SK-N-SH (cell line): ENCODE results near the gene CD81. TPM values are rescaled to one million over a fixed set of nuclear protein-coding genes. Genes with fewer than 3 reads are reported as not detected.

Source experiments
- CTCF ChIA-PET: fragments of 300-600, 350-600 bp; formaldehyde crosslinking; extraction: SDS; loops from one replicate; lab custom pipeline; 2021; lab: Yijun Ruan, JAX
- POLR2A ChIA-PET: fragments of 350-600 bp; sonication (Branson Sonifier 250); formaldehyde crosslinking; extraction: SDS; loops from one replicate; lab custom pipeline; 2020; ENCODE audit warnings: antibody characterized with exemption, inconsistent platforms; lab: Yijun Ruan, JAX
- DNase-seq: peaks from one replicate; pipeline ENCODE4 v3.0.0; 2012
- H2AFZ ChIP-seq: fragments of 200-600 bp; sonication (generic); 2 replicates; pipeline ENCODE4 v1.8.1; 2016; ENCODE audit warnings: antibody characterized with exemption, mild to moderate bottlenecking, low read depth
- H3F3A ChIP-seq: fragments of 200-600 bp; sonication (generic); replicated peaks from 2 replicates; pipeline ENCODE3; 2016; ENCODE audit warnings: antibody characterized with exemption, mild to moderate bottlenecking; ENCODE audit not compliant: insufficient read depth
- H3K27ac ChIP-seq, 2 experiments: fragments of 200-500 bp in 1 of 2; fragments of 200-600 bp in 1 of 2; sonication (Bioruptor generic) in 1 of 2; sonication (generic), shearing (Covaris generic) in 1 of 2; 2 replicates each; pipeline versions ENCODE4 v1.5.1 to v1.6.1; 2014 to 2016; ENCODE audit warnings: low read depth in 2 of 2, inconsistent platforms in 1 of 2, low read length in 1 of 2, mild to moderate bottlenecking in 1 of 2, mixed read lengths in 1 of 2
- H3K27me3 ChIP-seq: fragments of 200-600 bp; sonication (generic), shearing (Covaris generic); 2 replicates; pipeline ENCODE4 v1.6.1; 2016; ENCODE audit warnings: mixed run types; ENCODE audit not compliant: insufficient read depth
- H3K36me3 ChIP-seq, 2 experiments: fragments of 200-500 bp in 1 of 2; fragments of 200-600 bp in 1 of 2; sonication (Bioruptor generic) in 1 of 2; sonication (generic) in 1 of 2; replicated peaks in 1 of 2; 2 replicates each; pipeline versions ENCODE3 to v1.5.1; 2014 to 2016; ENCODE audit warnings: low read length in 1 of 2, mild to moderate bottlenecking in 1 of 2; ENCODE audit not compliant: insufficient read depth in 2 of 2, control insufficient read depth in 1 of 2
- H3K4me1 ChIP-seq, 2 experiments: fragments of 200-500 bp in 1 of 2; fragments of 200-600 bp in 1 of 2; sonication (Bioruptor generic) in 1 of 2; sonication (generic), shearing (Covaris generic) in 1 of 2; 2 replicates each; pipeline versions ENCODE4 v1.5.1 to v1.6.1; 2014 to 2016; ENCODE audit warnings: low read depth in 1 of 2, low read length in 1 of 2, mixed run types in 1 of 2; ENCODE audit not compliant: insufficient read depth in 2 of 2, control insufficient read depth in 1 of 2
- H3K4me2 ChIP-seq: fragments of 200-600 bp; sonication (generic), shearing (Covaris generic); 2 replicates; pipeline ENCODE4 v1.6.1; 2017; ENCODE audit warnings: mixed run types
- H3K4me3 ChIP-seq, 2 experiments: fragments of 200-500 bp in 1 of 2; fragments of 200-600 bp in 1 of 2; sonication (Bioruptor generic) in 1 of 2; sonication (generic), shearing (Covaris generic) in 1 of 2; 2 replicates each; pipeline versions ENCODE4 v1.5.1 to v1.8.1; 2014 to 2016; ENCODE audit warnings: low read depth in 2 of 2, inconsistent platforms in 1 of 2, low read length in 1 of 2, mild to moderate bottlenecking in 1 of 2, mixed read lengths in 1 of 2, moderate library complexity in 1 of 2
- H3K79me2 ChIP-seq: fragments of 200-600 bp; sonication (generic); 2 replicates; pipeline ENCODE4 v1.8.1; 2017; ENCODE audit warnings: mild to moderate bottlenecking; ENCODE audit not compliant: insufficient read depth
- H3K9ac ChIP-seq: fragments of 200-600 bp; sonication (generic); 2 replicates; pipeline ENCODE4 v1.6.1; 2017; ENCODE audit warnings: mixed run types
- H3K9me2 ChIP-seq: fragments of 200-600 bp; sonication (generic); 2 replicates; pipeline ENCODE4 v1.6.1; 2017; ENCODE audit warnings: mixed run types
- H3K9me3 ChIP-seq: fragments of 200-600 bp; sonication (generic); 2 replicates; pipeline ENCODE4 v1.6.1; 2017; ENCODE audit warnings: mixed run types, mild to moderate bottlenecking, moderate library complexity
- H4K20me1 ChIP-seq: fragments of 200-600 bp; sonication (generic); 2 replicates; pipeline ENCODE4 v1.6.1; 2017; ENCODE audit warnings: mild to moderate bottlenecking, mixed run types; ENCODE audit not compliant: insufficient read depth
- ELF1 ChIP-seq: IDR thresholded peaks from 2 replicates; pipeline ENCODE4 v1.4.0; 2012
- FOXJ3 ChIP-seq: sonication (generic); formaldehyde crosslinking; IDR thresholded peaks from 2 replicates; pipeline ENCODE4 v1.5.1; 2020; ENCODE audit warnings: mild to moderate bottlenecking, missing genetic modification reagents
- MAX ChIP-seq: IDR thresholded peaks from 2 replicates; pipeline ENCODE4 v1.4.0; 2012; ENCODE audit warnings: low read depth
- POLR2AphosphoS5 ChIP-seq: IDR thresholded peaks from 2 replicates; pipeline ENCODE4 v1.6.1; 2012; ENCODE audit warnings: low read depth, low read length
- REST ChIP-seq: IDR thresholded peaks from 2 replicates; pipeline ENCODE4 v1.6.1; 2012; ENCODE audit warnings: mild to moderate bottlenecking, low read depth, low read length, moderate library complexity
- RFX5 ChIP-seq: IDR thresholded peaks from 2 replicates; pipeline ENCODE4 v1.6.1; 2012; ENCODE audit warnings: mild to moderate bottlenecking, improper control_type of control experiment, low read length
- RXRA ChIP-seq: IDR thresholded peaks from 2 replicates; pipeline ENCODE4 v1.4.0; 2012; ENCODE audit warnings: low read depth, mild to moderate bottlenecking, borderline replicate concordance
- SIN3A ChIP-seq: IDR thresholded peaks from 2 replicates; pipeline ENCODE4 v1.6.1; 2012; ENCODE audit warnings: low read depth, mild to moderate bottlenecking, low read length, moderate library complexity, borderline replicate concordance
- TAF1 ChIP-seq: IDR thresholded peaks from 2 replicates; pipeline ENCODE4 v1.6.1; 2012; ENCODE audit warnings: low read depth, mild to moderate bottlenecking, low read length, moderate library complexity, borderline replicate concordance
- WGBS: methylation state at CpG from one replicate; pipeline ENCODE4 v1.1.6; 2017; ENCODE audit warnings: low lambda C conversion rate; 5-methylcytosine and 5-hydroxymethylcytosine counted together
- polyA plus RNA-seq, 3 experiments: library from polyadenylated mRNA; depleted of rRNA; stranded (reverse); fragments of >200 nt; gene quantifications; 2 replicates each; pipeline ENCODE4 v1.2.3, GENCODE V29; 2012

Gene CD81
- polyA plus RNA-seq, 1 of the 3 experiments (the other 2 are of a cell fraction), result 517 TPM

GRCh38 chr11:2434008-2434407, 56.9 kb downstream of the CD81 start:
- no peak for TF ChIP-seq REST
- no peak for TF ChIP-seq TAF1
- TF ChIP-seq SIN3A, result no peak
- TF ChIP-seq ELF1, result no peak
- TF ChIP-seq RFX5, result no peak
- no peak for TF ChIP-seq FOXJ3 (CRISPR knock-in tag)
- no peak for TF ChIP-seq MAX
- no peak for TF ChIP-seq POLR2AphosphoS5
- DNase-seq, result no peak
- Histone ChIP-seq H3F3A (no peaks in the 10 kb centered on the region), H3K4me2 (no peak overlapping the region), H3K79me2 (no peaks in the 10 kb centered on the region), H3K4me1 (no peaks in the 10 kb centered on the region), H3K9me3 (no peaks in the 10 kb centered on the region), H3K27me3 (no peaks in the 10 kb centered on the region), H3K9me2 (no peaks in the 10 kb centered on the region), H3K4me3 (no peak overlapping the region), H3K27ac (no peak overlapping the region), H3K36me3 (no peaks in the 10 kb centered on the region), H2AFZ (no peak overlapping the region), H3K9ac (no peak overlapping the region), H4K20me1 (no peaks in the 10 kb centered on the region)
- ChIA-PET CTCF (no interaction called here), POLR2A (no interaction called here)
- WGBS, result 81% methylated on average over 8 of the region's 8 CpGs

GRCh38 chr11:2434506-2435255, 57.6 kb downstream of the CD81 start:
- Histone ChIP-seq H3K27me3 (no peaks in the 10 kb centered on the region), H3K9me3 (no peaks in the 10 kb centered on the region), H3F3A (no peaks in the 10 kb centered on the region), H3K79me2 (no peaks in the 10 kb centered on the region), H2AFZ (no peak overlapping the region), H4K20me1 (no peaks in the 10 kb centered on the region)
- WGBS, result 49% methylated on average over 11 of the region's 11 CpGs
- CTCF ChIA-PET, result no interaction called here
- TF ChIP-seq MAX (no peak), RXRA (no peak), RFX5 (no peak), SIN3A (no peak)
- TF ChIP-seq, all 33 proteins: peak for 0
- POLR2A ChIA-PET, result no interaction called here
- no peaks in the 10 kb centered on the region for H3K4me1 ChIP-seq
- no peaks in the 10 kb centered on the region for H3K36me3 ChIP-seq
- H3K27ac ChIP-seq, result no peak overlapping the region
- no peak overlapping the region for H3K9ac ChIP-seq
- DNase-seq, result no peak
- H3K4me2 ChIP-seq, result no peak overlapping the region
- no peak overlapping the region for H3K4me3 ChIP-seq
- no peaks in the 10 kb centered on the region for H3K9me2 ChIP-seq
